Measurements from ENCODE around the gene VSIR.

- TF ChIP-seq CTCF (IDR thresholded peaks at IDR 0.05): no peak
- no peak for TF ChIP-seq POLR2A (IDR thresholded peaks at IDR 0.05)
Measured at GRCh38 chr10:71801361-71801760, 28.0 kb upstream of the VSIR start.
